Fibroblast of pulmonary artery (primary cell): Measurements from ENCODE around the gene MAGEA9.
"Not testable (repeated sequence)": the region's sequence is repeated elsewhere in the genome, so short reads cannot be mapped to it uniquely, and the experiment has no call there.

Source experiments
- DNase-seq: peaks from one replicate; pipeline ENCODE4 v3.0.0-alpha.2; 2010; ENCODE audit warnings: low read depth
- H3K4me3 ChIP-seq: replicated peaks from 2 replicates; pipeline ENCODE4 v1.5.1; 2011; ENCODE audit warnings: low read depth, mild to moderate bottlenecking, control low read depth, low read length, moderate library complexity
- TF ChIP-seq, protein P1 (sequence below): IDR thresholded peaks from 2 replicates; pipeline ENCODE4 v1.5.1; 2011; ENCODE audit warnings: mild to moderate bottlenecking, control low read depth, low read length, inconsistent platforms; ENCODE audit errors: missing control alignments

Gene MAGEA9, protein sequence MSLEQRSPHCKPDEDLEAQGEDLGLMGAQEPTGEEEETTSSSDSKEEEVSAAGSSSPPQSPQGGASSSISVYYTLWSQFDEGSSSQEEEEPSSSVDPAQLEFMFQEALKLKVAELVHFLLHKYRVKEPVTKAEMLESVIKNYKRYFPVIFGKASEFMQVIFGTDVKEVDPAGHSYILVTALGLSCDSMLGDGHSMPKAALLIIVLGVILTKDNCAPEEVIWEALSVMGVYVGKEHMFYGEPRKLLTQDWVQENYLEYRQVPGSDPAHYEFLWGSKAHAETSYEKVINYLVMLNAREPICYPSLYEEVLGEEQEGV

DNA sequence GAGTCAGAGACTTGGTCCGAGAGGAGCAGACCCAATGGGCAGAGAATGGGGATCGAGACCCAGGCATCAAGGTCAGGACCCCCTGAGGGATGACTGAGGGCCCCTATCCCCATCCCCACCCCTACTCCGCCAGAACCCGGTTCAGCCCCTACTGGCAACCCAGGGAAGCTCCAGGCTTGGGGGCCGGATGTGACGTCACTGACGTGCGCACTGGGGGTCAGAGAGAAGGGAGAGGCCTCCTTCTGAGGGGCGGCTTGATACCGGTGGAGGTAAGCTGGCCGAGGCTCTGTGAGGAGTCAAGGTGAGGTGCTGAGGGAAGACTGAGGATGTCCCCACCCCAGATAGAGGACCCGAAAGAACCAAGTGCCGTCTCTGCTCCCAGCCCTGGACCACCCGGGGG lies at the start of gene MAGEA9:
Gene MAGEA9 (plus strand): TSS at position 204 of the 400 bp plus-strand sequence. CDS start 4,281 bp downstream, outside the sequence.
- H3K4me3 ChIP-seq, DNase-seq: not testable (repeated sequence)

DNA sequence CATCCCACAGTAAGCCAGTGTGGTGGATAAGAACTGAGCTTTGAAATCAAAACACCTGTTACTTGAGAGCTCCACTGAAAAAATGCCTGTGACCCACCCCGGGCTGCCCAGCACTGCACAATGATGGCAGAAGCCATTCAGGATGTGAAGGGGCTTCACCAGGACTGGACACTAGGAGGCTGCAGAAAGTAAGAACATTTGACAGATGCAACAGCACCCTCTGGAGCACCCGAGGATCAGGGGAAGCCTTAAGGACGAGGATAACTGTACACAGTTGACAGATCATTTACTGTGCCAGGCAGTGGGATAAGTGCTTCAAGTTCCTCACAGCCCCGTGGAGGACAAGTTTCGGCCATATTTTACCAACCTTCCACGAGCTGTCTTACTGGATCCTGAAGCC lies 39.5 kb upstream of the MAGEA9 start:
- not testable (repeated sequence) for DNase-seq, H3K4me3 ChIP-seq

DNA sequence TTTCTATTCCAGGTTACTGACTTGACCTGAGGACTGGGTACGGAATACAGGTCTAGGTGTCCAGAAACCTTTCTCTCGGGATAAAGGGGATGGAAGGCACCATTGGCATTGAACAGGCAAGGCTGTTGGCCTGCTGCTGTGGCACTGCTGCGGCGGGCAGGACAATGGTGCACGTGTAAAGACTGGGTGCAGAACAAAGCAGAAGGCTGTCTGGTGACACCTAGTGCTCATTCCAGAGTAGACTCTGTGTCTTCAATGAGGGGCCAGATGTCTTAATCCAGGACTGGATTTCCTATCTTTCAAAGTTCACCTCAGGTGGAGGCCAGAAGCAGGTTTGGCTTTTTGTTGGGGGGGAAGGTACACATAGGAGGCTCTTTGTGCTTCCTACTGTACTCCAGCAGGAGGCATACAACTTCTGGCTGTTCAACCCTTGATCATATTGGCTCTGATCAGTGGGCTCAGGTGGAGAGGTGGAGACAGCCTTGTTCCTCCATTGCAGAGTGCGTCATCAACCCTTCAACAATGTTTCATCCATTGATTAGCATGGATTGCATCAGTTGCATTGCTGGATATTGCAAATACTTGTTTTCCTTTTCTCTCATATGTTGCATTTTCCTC lies 35.2 kb upstream of the MAGEA9 start:
- not testable (repeated sequence) for H3K4me3 ChIP-seq, DNase-seq

DNA sequence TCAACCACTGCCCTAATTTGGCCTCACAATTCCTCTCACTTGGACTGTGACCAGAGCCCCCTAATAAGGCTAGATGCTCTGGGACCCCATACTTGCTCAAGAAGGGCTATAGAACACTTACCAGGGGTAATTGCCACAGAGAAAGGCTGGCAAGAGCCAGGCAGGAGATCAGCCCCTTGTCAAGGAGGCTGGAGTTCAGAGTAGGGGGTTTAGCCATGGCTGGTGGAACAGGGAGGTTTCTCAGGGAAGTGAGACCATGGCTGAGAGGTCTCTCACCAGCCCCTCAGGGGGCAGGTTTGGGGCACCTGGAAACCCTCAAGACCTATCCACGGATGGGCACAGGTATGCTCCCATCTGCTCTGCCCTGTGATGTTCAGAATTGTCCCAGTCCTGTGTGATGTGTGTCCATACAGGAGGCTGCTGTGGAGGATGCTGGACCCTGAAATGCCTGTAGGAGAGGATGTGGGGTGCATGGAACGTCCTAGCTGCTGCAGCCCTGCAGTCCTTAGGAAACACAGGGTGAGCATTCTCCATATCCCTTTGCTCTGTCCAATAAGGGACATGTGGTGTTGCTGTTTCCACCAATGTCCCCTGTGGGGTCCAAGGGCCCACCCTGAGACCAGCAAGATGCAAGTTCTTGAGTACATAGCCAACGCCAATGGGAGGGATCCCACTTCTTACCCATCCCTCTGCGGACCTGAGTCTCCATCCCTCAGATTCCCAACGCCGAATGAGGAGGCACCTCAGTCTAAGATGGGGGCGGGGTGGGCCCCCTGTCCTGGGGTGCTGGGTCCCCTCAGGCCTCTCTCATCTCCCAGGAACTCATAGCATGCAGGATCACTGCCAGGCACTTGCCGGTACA lies 24.3 kb upstream of the MAGEA9 start:
- no peak overlapping the region for H3K4me3 ChIP-seq
- DNase-seq = no peak
- TF ChIP-seq, protein P1, sequence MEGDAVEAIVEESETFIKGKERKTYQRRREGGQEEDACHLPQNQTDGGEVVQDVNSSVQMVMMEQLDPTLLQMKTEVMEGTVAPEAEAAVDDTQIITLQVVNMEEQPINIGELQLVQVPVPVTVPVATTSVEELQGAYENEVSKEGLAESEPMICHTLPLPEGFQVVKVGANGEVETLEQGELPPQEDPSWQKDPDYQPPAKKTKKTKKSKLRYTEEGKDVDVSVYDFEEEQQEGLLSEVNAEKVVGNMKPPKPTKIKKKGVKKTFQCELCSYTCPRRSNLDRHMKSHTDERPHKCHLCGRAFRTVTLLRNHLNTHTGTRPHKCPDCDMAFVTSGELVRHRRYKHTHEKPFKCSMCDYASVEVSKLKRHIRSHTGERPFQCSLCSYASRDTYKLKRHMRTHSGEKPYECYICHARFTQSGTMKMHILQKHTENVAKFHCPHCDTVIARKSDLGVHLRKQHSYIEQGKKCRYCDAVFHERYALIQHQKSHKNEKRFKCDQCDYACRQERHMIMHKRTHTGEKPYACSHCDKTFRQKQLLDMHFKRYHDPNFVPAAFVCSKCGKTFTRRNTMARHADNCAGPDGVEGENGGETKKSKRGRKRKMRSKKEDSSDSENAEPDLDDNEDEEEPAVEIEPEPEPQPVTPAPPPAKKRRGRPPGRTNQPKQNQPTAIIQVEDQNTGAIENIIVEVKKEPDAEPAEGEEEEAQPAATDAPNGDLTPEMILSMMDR = no peak

DNA sequence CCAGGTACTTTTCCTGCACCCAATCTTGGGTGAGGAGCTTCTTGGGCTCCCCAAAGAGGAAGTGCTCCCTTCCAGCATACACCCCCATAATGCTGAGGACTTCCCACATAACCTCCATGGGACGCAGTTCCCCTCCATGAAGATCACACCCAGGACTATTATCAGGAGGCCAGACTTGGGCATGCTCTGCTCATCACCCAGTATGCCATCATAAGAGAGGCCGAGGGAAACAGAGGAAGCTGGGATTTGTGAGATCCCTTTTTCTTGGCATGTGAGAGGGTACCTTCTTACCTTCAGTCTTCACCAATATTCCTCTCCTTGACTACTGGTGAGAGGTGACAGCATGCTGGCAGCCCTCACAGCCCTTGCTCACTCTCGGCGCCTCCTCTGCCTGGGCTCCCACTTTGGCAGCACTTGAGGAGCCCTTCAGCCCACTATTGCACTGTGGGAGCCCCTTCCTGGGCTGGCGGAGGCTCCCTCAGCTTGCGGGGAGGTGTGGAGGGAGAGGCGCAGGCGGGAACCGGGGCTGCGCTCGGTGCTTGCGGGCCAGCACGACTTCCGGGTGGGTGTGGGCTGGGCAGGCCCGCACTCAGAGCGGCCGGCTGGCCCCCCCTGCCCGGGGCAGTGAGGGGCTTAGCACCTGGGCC lies 23.5 kb upstream of the MAGEA9 start:
- TF ChIP-seq, protein P1 = no peak
- DNase-seq = no peak
- H3K4me3 ChIP-seq = no peak overlapping the region

DNA sequence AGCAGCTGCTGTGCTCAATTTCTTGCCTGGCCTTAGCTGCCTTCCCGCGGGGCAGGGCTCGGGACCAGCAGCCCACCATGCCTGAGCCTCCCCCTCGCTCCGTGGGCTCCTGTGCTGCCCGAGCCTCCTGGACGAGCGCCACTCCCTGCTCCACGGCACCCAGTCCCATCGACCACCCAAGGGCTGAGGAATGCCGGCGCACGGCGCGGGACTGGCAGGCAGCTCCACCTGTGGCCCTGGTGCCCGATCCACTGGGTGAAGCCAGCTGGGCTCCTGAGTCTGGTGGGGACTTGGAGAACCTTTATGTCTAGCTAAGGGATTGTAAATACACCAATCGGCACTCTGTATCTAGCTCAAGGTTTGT lies 23.0 kb upstream of the MAGEA9 start:
- not testable (repeated sequence) for DNase-seq, H3K4me3 ChIP-seq

DNA sequence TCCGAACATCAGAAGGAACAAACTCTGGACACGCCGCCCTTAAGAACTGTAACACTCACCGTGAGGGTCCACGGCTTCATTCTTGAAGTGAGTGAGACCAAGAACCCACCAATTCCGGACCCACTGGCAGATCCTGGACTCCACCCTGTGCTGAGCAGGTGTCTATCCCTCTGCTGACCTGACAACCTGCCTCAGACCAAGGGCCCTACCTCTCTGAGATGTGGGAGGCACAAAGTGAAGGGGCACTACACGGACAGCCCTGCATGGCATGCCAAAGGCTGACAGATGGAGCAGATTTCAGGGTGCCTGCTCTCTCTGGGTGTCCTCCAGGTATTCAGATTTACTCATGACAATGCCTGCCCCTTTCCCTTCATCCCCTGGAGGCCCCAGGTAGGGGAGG lies 21.9 kb upstream of the MAGEA9 start:
- TF ChIP-seq, protein P1 = no peak
- H3K4me3 ChIP-seq = no peak overlapping the region
- no peak for DNase-seq

DNA sequence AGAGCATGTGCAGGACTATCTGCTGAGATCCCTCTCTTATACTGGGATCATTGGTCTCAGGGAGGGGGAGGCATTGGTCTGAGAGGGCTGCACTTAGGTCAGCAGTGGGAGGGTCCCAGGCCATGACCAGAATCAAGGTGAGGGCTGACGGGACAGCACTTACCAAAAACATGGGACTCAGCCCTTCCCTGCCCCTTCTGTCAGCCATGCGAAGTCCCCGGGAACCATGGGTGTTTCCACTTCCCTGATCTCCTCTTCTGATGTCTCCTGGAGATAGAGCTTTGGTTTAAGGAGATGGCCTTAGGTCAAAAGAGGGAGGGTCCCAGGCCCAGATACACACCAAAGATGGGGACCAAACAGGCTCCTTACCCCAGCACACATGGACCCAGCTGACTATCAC lies 20.8 kb upstream of the MAGEA9 start:
- TF ChIP-seq, protein P1 = no peak

DNA sequence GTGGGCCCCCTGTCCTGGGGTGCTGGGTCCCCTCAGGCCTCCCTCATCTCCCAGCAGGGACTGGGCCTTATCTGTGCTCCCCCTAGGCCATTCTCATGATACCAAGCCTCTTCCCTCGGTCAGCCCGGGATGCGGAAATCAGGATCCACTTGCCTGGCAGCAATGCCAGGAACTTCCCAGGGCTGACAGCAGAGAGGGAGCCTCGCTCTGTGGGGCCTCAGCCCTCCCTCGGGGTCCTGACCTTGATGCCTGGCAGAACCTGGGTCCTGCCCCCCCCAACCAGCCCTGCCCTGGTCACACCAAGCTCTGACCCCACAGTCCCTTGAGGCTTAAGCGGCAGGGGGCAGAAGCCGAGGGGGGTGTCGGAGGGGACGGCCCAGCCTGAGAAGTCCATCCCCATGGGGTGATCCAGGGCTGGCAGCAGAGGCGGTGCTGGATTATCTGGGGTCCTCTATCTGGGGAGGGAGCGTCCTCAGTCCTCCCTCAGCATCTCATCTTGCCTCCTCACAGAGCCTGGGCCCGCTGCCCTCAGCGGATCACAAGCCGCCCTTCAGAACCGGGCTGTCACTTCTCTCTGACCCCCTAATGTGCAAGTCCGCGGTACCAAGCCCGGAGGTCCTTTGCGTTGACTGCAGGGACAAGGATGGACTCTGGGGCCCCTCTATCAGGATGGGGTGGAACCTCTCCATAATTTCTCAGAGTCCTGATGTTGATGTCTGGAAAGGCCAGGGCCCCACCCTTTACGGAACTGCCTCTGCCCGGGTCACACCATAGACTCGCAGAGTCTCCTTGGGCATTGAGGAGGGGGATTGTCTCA lies 19.7 kb upstream of the MAGEA9 start:
- DNase-seq, H3K4me3 ChIP-seq: not testable (repeated sequence)

More for the DNA sequence above, 20.8 kb upstream of the MAGEA9 start:
- H3K4me3 ChIP-seq = no peak overlapping the region
- DNase-seq = no peak
